GM19238 (cell line): ENCODE measurements around the gene ARHGDIB.

Experiments used
- DNase-seq: peaks from one replicate; pipeline ENCODE4 v3.0.0; 2011; ENCODE audit warnings: low spot score; ENCODE audit not compliant: insufficient read length

ARHGDIB gene

DNA sequence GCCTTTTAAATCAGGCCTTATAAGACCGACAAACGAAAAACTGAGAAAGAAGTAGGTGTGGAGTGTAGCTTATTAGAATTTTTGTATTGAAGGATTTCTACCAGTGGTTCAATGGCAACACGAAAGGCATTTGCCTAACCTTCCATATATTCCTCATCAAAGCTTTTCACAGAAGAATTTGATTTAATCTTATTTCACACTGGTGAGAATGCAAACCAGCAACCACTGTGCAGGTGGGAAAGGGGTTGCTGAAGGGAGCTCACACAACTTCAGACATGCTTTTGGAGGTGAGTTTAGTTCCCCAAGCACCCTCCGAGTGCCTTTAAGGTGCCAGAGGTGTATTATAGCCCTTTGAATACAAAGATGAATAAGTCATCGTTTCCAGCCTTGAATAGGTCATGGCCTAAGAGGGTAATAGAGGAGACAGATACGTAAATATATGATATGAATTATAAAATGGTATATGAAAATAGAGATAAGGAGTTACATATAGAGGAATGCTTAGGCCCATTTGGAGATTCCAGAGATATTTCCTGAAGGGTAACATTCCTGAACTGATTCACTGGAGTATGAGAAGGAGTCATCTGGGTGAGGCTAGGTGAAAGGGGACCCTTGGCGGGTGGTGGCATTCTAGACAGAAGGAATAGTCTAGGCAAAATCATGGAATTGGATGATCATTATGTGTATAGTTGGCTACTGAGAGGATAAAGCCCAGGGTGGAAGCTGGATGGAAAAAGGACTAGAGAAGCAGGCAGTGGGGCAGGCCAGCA lies 29.4 kb downstream of the ARHGDIB start:
- DNase-seq: no peak

DNA sequence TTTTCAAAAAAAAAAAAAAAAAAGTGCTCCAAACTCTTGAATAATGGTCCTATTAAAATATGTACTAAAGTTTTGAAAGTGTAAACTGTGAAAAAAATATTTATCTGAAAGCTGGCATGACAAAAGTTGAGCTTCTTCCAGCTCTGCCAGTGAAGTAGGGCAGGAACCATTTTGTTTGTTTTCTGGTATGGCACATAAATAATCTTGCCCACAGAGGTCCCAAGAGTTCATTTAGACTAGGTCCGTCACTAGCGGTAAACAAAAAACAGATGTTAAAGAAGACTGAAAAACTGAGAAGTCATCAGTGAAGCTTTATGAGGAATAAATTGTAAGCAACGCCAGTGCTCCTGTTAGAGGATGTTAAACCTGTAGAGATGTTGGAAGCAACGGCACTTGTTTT lies 30.0 kb downstream of the ARHGDIB start:
- no peak for DNase-seq

DNA sequence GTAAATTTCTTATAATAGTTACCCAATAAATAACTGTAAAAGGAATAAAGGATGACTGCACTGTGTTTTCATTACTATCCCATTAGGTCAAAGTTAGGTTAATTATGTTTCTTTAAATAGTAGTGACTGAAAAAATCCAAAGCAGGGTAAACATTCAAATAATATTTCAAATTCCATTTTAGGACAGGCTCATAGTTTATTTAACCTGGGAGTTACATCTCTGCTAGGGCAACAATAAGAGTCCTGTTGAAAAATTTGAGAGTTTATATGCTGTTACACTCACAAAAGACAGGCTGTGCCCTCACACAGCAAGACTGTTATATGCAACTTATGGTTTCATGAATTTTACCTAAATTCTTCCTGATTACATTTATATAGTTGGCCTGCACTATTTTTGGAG lies 31.1 kb downstream of the ARHGDIB start:
- DNase-seq: no peak

DNA sequence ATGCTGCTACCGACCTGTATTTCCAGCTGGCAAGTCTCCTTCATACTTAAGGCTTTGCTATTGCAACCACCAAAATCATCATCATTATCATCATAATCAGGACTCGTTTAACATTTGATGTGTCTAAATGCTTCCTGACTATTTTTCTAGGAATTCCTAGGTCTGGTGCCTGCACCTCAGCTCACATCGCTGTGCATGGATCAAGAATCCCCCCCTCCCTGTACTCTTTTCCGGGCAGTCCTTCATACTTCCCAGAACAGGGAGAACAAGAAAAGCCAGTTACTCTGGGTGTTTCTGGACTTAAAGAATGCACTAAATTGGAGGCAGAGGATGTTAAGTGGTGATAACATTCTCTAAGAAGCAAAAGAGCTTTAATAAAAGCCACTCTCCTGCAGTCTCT lies 32.5 kb downstream of the ARHGDIB start:
- no peak for DNase-seq

DNA sequence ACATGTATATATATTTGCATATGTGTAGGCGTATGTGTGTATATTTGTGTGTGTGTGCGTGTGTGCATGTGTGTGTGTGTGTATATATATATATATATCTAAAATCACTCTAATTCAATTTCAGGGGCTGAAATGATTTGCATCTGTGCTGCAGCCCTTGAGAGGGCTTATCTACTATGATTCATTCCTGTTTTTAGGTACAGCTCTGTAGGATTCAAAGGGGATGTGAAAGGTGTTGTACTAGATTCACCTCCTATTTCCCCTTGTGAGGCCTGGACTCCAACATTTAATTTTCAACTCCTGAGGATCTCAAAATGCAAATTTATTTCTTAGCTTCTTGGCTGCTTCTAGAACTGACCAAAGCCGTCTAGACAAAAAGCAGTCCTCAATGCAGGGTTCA lies 34.1 kb downstream of the ARHGDIB start:
- no peak for DNase-seq

DNA sequence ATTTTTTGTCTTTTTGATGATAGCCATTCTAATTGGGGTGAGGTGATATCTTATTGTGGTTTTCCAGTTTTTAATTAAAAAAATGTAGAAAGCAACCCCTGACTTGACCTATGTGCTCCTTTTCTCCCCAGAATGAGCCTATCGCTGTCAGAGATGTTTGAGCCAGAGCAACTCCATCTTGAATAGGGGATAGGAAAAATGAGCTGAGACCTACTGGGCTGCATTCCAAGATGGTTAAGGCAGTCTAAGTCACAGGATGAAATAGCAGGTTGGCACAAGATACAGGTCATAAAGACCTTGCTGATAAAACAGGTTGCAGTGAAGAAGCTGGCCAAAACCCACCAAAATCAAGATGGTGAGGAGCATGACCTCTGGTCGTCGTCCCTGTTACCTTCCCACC lies 36.9 kb downstream of the ARHGDIB start:
- DNase-seq: no peak

DNA sequence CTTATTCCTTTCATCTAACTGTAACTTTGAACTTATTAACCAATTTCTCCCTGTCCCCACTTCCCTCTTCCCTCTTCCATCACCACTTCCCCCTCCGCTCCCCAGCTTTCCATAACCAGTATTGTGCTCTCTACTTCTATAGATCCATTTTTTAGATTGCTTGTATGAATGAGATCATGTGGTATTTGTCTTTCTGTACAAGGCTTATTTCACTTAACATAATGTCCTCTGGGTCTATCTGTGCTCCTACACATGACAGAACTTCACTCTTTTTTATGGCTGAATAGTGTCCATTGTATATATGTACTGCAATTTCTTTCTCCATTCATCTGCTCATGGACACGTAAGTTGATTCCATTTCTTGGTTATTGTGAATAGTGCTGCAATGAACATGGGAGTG lies 37.5 kb downstream of the ARHGDIB start:
- DNase-seq: no peak

DNA sequence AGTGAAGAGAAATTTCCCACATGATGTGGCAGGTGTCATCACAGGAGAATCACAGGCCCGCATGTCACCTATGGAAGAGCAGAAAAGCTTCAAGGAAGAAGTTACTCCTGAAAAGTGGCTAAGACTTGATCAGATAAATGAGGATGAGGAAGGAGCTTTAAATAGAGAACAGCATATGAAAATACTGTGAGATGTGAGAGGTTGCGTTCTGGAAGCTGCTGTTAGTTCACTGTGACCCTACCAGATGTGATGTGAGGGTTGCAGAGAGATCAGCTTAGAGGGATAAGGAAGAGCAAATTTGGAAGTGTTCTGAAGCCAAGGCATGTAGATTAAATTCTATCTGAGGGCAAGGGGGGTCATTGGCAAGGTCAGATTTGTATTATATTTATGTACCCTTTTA lies 40.2 kb downstream of the ARHGDIB start:
- DNase-seq: no peak

DNA sequence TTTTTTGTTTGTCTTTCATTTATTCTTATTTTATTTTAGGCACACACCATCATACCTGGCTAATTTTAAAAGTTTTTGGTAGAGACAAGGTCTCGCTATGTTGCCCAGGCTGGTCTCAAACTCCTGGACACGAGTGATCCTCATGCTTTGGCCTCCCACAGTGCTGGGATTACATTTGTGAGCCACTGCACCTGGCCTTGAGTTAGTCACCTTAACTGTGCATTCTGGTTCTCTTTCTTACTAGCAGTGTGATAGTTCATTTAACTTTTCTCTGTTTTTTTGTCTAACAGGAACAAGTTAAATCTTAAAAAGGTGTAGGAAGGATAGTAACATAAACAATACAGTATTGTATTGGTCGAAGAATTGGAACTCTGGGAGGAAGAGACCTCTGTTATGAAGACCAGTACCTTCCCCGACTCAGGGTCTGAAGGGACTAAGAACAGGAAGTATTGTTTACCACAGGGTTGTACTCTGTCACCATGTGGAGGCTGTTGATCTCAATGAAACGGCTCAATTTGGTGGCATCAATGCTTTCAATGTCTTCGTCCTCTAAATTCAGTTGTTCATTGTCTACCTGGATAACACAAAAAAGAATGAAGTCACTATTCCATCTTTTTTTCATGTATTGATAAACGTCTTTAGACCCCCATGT lies 40.8 kb downstream of the ARHGDIB start:
- DNase-seq: no peak

DNA sequence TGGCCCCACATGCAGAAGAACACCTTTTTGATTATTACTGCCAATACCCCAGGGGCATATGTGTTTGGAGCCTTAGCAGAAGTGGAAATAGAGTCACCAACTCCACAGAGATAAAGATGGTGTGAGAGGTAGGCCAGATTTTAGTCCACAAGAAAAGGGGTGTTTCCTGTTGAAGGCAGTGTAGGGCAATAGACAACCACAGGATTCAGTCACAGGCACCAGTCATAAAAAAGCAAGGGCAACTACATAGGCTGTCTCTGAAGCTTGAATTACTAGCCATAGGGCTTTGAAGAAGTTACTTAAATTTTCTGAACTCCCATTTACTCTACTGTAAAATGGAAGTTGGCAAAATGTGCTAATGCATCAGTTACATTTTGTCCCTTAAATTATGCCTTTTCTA lies 41.9 kb downstream of the ARHGDIB start:
- no peak for DNase-seq

DNA sequence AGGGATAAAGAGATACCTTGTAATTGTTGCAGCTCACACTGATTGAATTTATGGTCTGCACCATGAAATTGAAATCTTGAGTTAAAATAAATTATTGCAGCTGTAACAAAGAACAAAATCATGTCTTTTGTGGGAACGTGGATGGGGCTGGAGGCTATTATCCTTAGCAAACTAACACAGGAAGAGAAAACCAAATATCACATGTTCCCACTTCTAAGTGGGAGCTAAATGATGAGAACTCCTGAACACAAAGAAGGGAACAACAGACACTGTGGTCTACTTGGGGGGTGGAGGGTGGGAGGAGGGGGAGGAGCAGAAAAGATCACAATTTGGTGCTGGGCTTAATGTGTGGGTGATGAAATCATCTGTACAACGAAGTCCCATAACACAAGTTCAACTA lies 45.7 kb downstream of the ARHGDIB start:
- DNase-seq: no peak

DNA sequence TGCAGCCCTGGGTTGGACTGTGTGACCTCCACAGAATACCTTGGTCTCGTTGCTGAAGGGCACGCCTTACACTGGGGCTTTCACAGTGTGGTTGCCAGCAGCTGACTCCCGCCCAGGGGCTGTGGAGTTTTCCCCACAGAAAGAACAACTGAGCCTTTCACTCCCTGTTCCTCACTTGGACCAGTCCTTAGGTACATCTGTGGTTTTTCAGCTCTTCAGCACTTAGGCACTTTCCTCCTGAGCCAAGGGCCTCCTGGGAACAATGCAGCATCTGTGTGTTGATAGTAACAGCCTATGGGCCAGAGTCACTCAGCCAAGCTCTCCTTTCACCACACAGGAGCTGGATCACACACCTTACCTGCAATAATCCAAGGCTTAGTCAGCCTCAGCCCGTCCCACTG lies 48.0 kb downstream of the ARHGDIB start:
- no peak for DNase-seq

DNA sequence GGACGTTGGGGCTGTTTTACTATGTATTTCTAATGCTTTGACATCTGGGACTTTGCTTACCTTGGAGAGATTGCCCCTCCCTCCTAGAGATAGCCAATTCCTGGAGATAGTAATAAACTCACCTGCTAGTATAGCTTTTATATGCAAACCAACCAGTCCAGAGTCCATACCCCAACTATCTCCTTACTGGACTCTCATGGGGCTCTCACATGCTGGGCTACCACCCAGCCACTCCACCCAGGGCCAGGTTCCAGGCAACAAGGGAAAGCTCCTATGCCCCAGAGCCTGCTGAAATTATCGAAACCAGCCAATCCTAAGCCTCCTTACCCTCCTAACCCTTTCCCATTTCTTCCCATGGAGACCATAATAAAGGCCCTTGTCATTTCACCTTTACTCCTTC lies 50.3 kb downstream of the ARHGDIB start:
- DNase-seq: no peak

DNA sequence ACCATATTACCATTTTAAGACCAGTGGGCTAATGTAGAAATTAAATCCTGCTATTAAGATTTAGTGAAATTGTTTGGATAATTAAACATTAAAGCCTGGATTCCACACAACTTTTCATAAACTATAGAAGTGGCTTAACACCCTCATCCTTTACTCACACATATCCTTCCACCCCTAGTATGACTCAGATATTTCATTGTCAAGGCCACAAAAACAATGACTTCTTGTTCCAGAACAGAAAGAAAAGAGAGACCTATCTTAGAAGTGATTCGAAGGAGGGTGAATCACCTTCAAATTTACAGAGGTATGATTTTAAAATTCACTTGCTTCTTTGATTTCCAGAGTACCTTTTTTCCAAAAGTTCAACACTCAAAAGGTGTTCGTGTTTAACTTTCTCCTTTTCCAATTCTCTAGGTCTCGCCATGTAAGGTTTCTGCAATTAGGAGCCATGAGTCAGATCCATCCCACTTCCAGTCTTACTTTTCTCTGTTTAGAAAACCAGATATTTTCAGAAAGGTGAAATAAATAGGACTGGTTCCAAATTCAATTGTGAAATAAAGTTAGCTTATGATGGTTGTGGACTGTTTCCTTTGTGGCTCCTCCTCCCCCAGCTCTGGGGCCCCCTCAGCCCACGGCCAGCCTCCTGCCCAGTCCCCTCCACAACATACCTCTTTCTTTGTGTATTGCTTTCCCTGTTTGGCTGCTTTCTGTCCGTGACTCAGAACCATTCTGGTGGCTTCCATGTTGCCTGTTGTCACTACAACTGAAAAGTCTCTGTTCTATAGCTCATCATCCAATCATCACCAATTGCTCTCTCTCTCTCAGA lies 51.1 kb downstream of the ARHGDIB start:
- DNase-seq: no peak

DNA sequence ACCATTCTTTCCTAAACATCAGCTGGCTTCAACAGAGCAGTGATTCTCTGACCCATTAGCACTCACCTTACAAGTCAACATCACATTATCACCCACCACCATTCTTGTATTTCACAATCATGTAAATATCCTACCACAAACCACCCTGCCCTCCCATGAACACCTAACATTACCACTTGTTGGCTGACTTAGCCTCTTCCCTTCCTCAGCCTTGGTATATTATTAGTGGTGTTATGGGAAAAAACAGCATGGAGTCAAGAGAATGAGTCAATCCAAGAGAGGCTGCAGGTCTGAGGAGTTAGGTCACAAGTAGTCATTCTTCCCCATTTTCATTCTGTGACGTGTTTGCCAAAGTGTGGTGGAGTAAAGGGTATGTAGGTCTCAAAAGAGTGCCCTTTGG lies 53.4 kb downstream of the ARHGDIB start:
- no peak for DNase-seq

DNA sequence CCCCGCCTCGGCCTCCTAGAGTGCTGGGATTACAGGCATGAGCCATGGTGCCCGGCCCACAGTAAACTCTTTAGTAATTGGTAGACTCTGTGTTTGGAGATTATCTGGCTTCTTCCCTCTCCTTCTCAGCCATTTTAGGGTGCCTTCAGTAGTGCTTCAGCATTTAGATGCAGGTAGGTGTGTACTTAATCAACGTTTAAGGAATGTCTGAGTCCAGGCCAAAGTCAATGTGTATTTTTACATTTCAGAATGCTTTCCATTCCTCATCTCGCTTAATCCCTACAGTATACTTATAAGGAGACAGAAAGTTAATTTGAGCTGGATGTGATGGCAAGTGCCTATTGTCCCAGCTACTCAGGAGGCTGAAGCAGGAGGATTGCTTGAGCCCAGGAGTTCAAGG lies 55.3 kb downstream of the ARHGDIB start:
- DNase-seq: no peak

DNA sequence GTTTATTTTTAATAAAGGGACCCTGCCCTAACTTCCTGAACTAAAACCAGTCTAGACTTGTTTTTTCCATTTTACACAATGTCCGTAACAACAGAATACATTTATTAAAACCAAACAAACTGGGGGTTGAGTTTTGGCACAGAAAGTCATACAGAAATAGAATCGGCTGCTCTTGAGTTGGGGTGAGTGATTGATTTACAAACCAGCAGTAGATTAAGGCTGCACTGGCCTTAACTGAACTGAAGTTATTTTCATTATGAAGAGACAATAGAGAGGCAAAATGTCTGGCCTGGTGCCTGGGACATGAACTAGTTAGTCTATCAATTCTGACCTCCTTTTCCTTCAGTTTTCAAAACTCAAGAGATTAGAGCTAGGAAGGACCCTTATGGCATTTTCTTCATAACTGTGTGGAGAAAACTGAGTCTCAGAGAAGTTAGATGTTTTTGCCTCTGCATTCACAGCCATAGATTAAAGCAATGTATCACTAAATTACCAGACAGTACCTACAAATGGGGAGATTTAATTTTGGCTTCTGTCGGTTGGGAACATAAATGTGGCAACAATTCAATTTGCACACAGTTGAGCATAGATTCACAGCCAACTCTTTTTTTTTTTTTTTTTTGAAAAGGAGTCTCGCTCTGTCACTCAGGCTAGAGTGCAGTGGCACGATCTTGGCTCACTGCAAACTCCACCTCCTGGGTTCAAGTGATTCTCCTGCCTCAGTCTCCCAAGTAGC lies 56.0 kb downstream of the ARHGDIB start:
- no peak for DNase-seq

DNA sequence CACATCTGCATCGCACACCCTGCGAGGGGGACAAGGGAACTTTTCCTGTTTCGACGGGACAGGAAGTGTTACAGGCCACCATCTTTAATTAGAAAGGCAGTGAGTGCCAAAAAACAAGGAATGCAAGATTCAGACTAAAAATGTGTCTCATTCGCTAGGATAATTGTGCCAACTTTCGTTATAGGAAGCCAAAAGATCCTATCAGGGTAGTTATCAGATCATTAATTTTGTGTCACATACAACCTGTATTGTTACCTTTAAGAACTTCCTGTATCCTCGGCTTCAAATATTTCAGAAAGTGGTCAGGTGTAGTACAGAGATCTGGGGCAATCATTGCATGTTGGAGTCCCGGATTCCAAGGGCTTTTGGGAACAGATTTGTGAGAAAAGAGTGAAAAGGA lies 56.5 kb downstream of the ARHGDIB start:
- no peak for DNase-seq

DNA sequence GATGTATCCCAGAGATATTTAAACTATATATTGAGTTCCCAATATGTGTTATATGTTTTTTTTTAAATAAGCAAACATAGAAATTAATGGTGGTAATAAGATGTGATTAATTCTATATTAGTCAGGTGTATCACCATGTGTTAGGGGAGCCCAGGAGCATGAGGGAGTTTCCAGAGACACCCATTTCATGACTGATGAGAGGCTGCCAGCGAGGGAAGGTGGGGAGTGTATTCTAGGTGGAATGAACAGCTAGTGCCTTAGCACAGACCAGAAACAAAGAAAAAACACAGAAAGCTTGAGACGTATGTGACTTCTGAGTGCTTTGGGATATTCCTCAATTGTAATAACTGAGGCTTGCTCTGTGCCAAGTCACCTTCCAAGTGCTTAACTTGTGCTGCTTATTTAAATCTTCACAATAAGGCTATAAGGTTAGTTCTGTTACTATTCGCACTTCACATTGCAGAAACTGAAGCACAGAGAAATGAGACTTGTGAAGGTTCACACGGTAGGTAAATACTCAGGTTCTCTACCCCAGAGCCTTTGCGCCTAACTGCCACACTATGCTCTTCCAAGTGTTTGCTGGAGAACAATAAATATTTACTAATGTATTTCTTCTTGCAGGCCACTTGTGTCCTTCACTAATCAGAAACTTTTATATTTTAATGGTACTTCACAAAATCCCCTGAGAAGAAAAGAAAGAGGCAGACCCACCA lies 57.9 kb downstream of the ARHGDIB start:
- no peak for DNase-seq

DNA sequence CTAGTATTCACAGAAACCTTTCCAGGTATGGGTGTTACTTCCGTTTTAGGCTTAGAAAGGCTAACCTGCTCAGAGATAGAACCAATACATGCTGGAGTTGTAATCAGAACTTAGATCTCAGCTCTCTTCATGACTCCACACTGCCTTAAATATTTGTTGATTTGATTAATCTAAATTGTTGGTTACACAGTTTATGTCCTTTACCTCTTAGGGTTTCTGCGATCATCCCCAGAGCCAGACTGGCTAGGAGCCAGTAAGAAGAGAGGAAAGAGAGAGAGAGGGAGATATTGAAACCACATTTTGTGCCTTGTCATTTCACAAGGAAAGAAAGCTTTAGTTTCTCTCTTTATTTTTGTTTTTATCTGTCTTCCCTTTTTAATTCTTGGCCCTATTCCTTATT lies 58.9 kb downstream of the ARHGDIB start:
- DNase-seq: no peak

DNA sequence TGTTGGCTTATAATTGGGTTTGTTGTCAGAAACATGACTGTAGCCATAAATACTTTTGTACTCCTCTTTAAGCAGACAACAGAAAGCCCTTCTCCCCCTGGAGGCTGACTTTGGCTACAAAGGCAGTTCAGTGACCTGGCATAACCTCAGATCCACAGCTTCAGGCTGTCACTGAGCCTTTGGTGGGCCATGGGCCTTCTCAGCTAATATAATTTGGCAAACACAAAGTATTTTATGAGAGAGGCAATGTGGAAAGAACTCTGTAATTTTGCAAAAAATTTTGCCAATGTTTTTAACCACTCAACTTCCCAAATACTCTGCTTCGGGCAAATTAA lies 60.2 kb downstream of the ARHGDIB start:
- DNase-seq: no peak
